A549 (cell line): ENCODE data around the gene HOXC13.

Experiments
- CTCF ChIP-seq: fragments of >200 bp; sonication (Bioruptor Twin); formaldehyde crosslinking; IDR thresholded peaks from 3 replicates; pipeline ENCODE4 v1.5.1; 2016
- TF ChIP-seq, protein P1 (sequence below): fragments of 250-450 bp; sonication (Bioruptor Pico); IDR thresholded peaks from 2 replicates; pipeline ENCODE4 v1.5.0; 2020; ENCODE audit warnings: low read depth, mild to moderate bottlenecking, moderate library complexity

GRCh38 chr12:53980802-53981496 is 42.3 kb downstream of the HOXC13 start:
- no peak for TF ChIP-seq CTCF
- TF ChIP-seq, protein P1, sequence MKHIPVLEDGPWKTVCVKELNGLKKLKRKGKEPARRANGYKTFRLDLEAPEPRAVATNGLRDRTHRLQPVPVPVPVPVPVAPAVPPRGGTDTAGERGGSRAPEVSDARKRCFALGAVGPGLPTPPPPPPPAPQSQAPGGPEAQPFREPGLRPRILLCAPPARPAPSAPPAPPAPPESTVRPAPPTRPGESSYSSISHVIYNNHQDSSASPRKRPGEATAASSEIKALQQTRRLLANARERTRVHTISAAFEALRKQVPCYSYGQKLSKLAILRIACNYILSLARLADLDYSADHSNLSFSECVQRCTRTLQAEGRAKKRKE (CRISPR knock-in tag): no peak
